Activated CD8-positive, alpha-beta T cell treated with anti-CD3 and anti-CD28 coated beads for 36 hours (primary cell): ENCODE data around the gene SMARCE1. TPM values are rescaled to one million over a fixed set of nuclear protein-coding genes. Genes with fewer than 3 reads are reported as not detected.

Experiments
- ATAC-seq: fragments of 200-7000 bp; cut with Tn5 transposase; one replicate; pipeline ENCODE4 v1.10.0; 2021; ENCODE audit warnings: mild to moderate bottlenecking, moderate library complexity
- CTCF ChIA-PET: fragments of 350-600 bp; sonication (Branson Sonifier 250); formaldehyde crosslinking; loops from one replicate; lab custom pipeline; 2021; ENCODE audit warnings: antibody characterized with exemption; lab: Charles Lee
- POLR2A ChIA-PET: fragments of 350-600 bp; sonication (Branson Sonifier 250); formaldehyde crosslinking; loops from one replicate; lab custom pipeline; 2021; ENCODE audit warnings: antibody characterized with exemption; lab: Charles Lee
- DNase-seq: peaks from one replicate; pipeline ENCODE4 v3.0.0-alpha.2; 2020
- H3K27ac Mint-ChIP-seq: one replicate; pipeline ENCODE4 v1.8.0; 2021; ENCODE audit warnings: mild to moderate bottlenecking, mixed read lengths
- H3K27me3 Mint-ChIP-seq: one replicate; pipeline ENCODE4 v1.8.0; 2021; ENCODE audit warnings: mixed read lengths
- H3K36me3 Mint-ChIP-seq: one replicate; pipeline ENCODE4 v1.8.0; 2021; ENCODE audit warnings: low read depth, mixed read lengths
- H3K4me1 Mint-ChIP-seq: one replicate; pipeline ENCODE4 v1.8.0; 2021; ENCODE audit warnings: low read depth, mixed read lengths
- H3K4me3 Mint-ChIP-seq: one replicate; pipeline ENCODE4 v1.8.0; 2021; ENCODE audit warnings: mild to moderate bottlenecking, moderate library complexity, mixed read lengths
- H3K9me3 Mint-ChIP-seq: one replicate; pipeline ENCODE4 v1.8.0; 2021; ENCODE audit warnings: mixed read lengths
- CTCF ChIP-seq: fragments of 200-600 bp; IDR thresholded peaks from one replicate; pipeline ENCODE4 v1.8.0; 2022; ENCODE audit warnings: antibody characterized with exemption, mild to moderate bottlenecking
- intact Hi-C: fragments of 100-400 bp; cut with micrococcal nuclease; formaldehyde crosslinking; loops from one replicate; pipeline ENCODE4 v1.10.0; 2022
- total RNA-seq, 2 experiments: library from RNA; stranded (reverse); gene quantifications; one replicate each; pipeline ENCODE4 v1.2.3, GENCODE V29; 2021

The SMARCE1 gene
- total RNA-seq, 2 experiments from 2014 or later, result 87.8 to 92.5 TPM

GRCh38 chr17:40597556-40598300 lies 49.9 kb downstream of the SMARCE1 start:
- peak overlapping the region; percentile 54 for H3K4me3 Mint-ChIP-seq
- ATAC-seq (no peak), DNase-seq (no peak)
- CTCF ChIA-PET, result interaction anchor here (0.8 to 2.5 kb wide), 10 partner anchors 8 to 36 kb away, joined by 3 to 24 read pairs (median 4); no protein-coding TSS in a partner anchor
- H3K27me3 Mint-ChIP-seq, result no peaks in the 10 kb centered on the region
- intact Hi-C loops, result loop anchor here (2.0 kb wide), 1 partner anchor 35 kb away; no protein-coding TSS in a partner anchor
- peak overlapping the region; percentile 99 for H3K27ac Mint-ChIP-seq
- peaks cover 86% of the 10 kb centered on the region for H3K4me1 Mint-ChIP-seq
- TF ChIP-seq CTCF, result no peak
- H3K36me3 Mint-ChIP-seq, result peaks cover 19% of the 10 kb centered on the region
- peaks cover 8% of the 10 kb centered on the region for H3K9me3 Mint-ChIP-seq
- POLR2A ChIA-PET, result interaction anchor here (0.9 to 4.3 kb wide), 15 partner anchors 10 to 56 kb away, joined by 3 to 87 read pairs (median 6); partner anchors contain the start of gene CCR7

- no peak for TF ChIP-seq CTCF
- peaks cover 81% of the 10 kb centered on the region for H3K4me1 Mint-ChIP-seq
- no peak overlapping the region for H3K4me3 Mint-ChIP-seq
- H3K27me3 Mint-ChIP-seq, result no peaks in the 10 kb centered on the region
- intact Hi-C loops, result no loop called here
- ChIA-PET POLR2A (interaction anchor here (0.9 to 4.3 kb wide), 12 partner anchors 10 to 56 kb away, joined by 3 to 87 read pairs (median 8); partner anchors contain the start of gene CCR7), CTCF (interaction anchor here (0.8 to 2.5 kb wide), 9 partner anchors 9 to 35 kb away, joined by 3 to 24 read pairs (median 4); no protein-coding TSS in a partner anchor)
- no peak for ATAC-seq
- peak overlapping the region; percentile 99 for H3K27ac Mint-ChIP-seq
- peaks cover 8% of the 10 kb centered on the region for H3K9me3 Mint-ChIP-seq
- no peak for DNase-seq
- H3K36me3 Mint-ChIP-seq, result peaks cover 15% of the 10 kb centered on the region
Observed at GRCh38 chr17:40597156-40597555, 50.5 kb downstream of the SMARCE1 start.

GRCh38 chr17:40596261-40596919 lies 51.2 kb downstream of the SMARCE1 start:
- intact Hi-C loops, result no loop called here
- POLR2A ChIA-PET, result interaction anchor here (0.9 to 4.3 kb wide), 11 partner anchors 9 to 55 kb away, joined by 3 to 87 read pairs (median 6); partner anchors contain the start of gene CCR7
- DNase-seq, result peak; percentile 84

GRCh38 chr17:40590742-40591141 lies 56.9 kb downstream of the SMARCE1 start:
- Mint-ChIP-seq H3K4me3 (no peak overlapping the region), H3K27ac (no peak overlapping the region), H3K4me1 (peaks cover 69% of the 10 kb centered on the region), H3K9me3 (peaks cover 30% of the 10 kb centered on the region), H3K36me3 (peaks cover 27% of the 10 kb centered on the region), H3K27me3 (no peaks in the 10 kb centered on the region)
- no peak for TF ChIP-seq CTCF
- intact Hi-C loops, result no loop called here
- ChIA-PET POLR2A (interaction anchor here (0.8 to 1.9 kb wide), 8 partner anchors 8 to 37 kb away, joined by 3 to 9 read pairs (median 4); no protein-coding TSS in a partner anchor), CTCF (interaction anchor here (1.0 to 1.5 kb wide), 3 partner anchors 10 to 31 kb away, joined by 5 to 6 read pairs (median 5); no protein-coding TSS in a partner anchor)
- DNase-seq (no peak), ATAC-seq (no peak)

More at GRCh38 chr17:40596261-40596919, 51.2 kb downstream of the SMARCE1 start:
- peak overlapping the region; percentile 99 for H3K27ac Mint-ChIP-seq
- peaks cover 8% of the 10 kb centered on the region for H3K9me3 Mint-ChIP-seq
- H3K4me1 Mint-ChIP-seq, result peaks cover 73% of the 10 kb centered on the region
- ATAC-seq, result peak; percentile 61
- CTCF ChIA-PET, result interaction anchor here (1.1 to 2.5 kb wide), 5 partner anchors 9 to 34 kb away, joined by 3 to 24 read pairs (median 4); no protein-coding TSS in a partner anchor
- no peak for TF ChIP-seq CTCF
- H3K36me3 Mint-ChIP-seq, result peaks cover 13% of the 10 kb centered on the region
- H3K27me3 Mint-ChIP-seq, result no peaks in the 10 kb centered on the region
- peak overlapping the region; percentile 18 for H3K4me3 Mint-ChIP-seq
